Sigmoid colon (tissue), 7 donors: Measurements from ENCODE around the gene MAP1LC3A. TPM values are rescaled to one million over a fixed set of nuclear protein-coding genes. Genes with fewer than 3 reads are reported as not detected.

Experiments used
- DNase-seq: peaks from one replicate; pipeline ENCODE4 v3.0.0-alpha.2; 2019
- H3K27ac ChIP-seq, 4 donors: fragments of 200-600 bp; sonication (generic); one replicate each; pipeline ENCODE4 v1.5.1; 2016 to 2019; ENCODE audit warnings: mild to moderate bottlenecking in 1 of 4
- H3K27me3 ChIP-seq, 3 donors: fragments of 200-600 bp; sonication (generic); one replicate each; pipeline ENCODE4 v1.5.1; 2019; ENCODE audit warnings: mild to moderate bottlenecking in 1 of 3
- H3K36me3 ChIP-seq, 4 donors: fragments of 200-600 bp; sonication (generic); one replicate each; pipeline ENCODE4 v1.5.1; 2016 to 2019
- H3K4me1 ChIP-seq, 4 donors: fragments of 200-600 bp; sonication (generic); one replicate each; pipeline ENCODE4 v1.5.1; 2017 to 2019
- H3K4me3 ChIP-seq, 4 donors: fragments of 200-600 bp; sonication (generic); one replicate each; pipeline ENCODE4 v1.5.1; 2017 to 2019; ENCODE audit warnings: mild to moderate bottlenecking in 2 of 4, moderate library complexity in 1 of 4
- H3K9me3 ChIP-seq, 4 donors: fragments of 200-600 bp in 3 of 4; sonication (generic) in 3 of 4; one replicate each; pipeline versions ENCODE4 v1.5.1 to v1.6.1; 2013 to 2019
- CTCF ChIP-seq, 4 experiments: fragments of 450-650 bp in 3 of 4; fragments of 200-600 bp in 1 of 4; IDR thresholded peaks; one replicate each; pipeline ENCODE4 v1.5.1; 2016 to 2019; ENCODE audit warnings: antibody characterized with exemption in 4 of 4, mild to moderate bottlenecking in 3 of 4, moderate library complexity in 2 of 4
- EP300 ChIP-seq, 4 donors: sonication (generic); formaldehyde crosslinking; IDR thresholded peaks; one replicate each; pipeline ENCODE4 v1.6.1; 2017; ENCODE audit warnings: antibody characterized with exemption in 4 of 4
- POLR2A ChIP-seq, 2 donors: fragments of 450-650 bp; IDR thresholded peaks; one replicate each; pipeline ENCODE4 v1.6.1; 2016; ENCODE audit warnings: antibody characterized with exemption in 2 of 2, mild to moderate bottlenecking in 2 of 2, moderate library complexity in 2 of 2
- POLR2AphosphoS5 ChIP-seq, 4 donors: sonication (generic); formaldehyde crosslinking; IDR thresholded peaks; one replicate each; pipeline ENCODE4 v1.6.1; 2017; ENCODE audit warnings: antibody characterized with exemption in 4 of 4
- WGBS, 2 donors: extraction: QIAGEN DNeasy Blood & Tissue Kit; methylation state at CpG; one replicate each; pipeline ENCODE4 v1.1.7; 2013; 5-methylcytosine and 5-hydroxymethylcytosine counted together
- intact Hi-C: fragments of 100-400 bp; cut with DNase I; formaldehyde crosslinking; loops from one replicate; pipeline ENCODE4 v1.15.1; 2023
- polyA plus RNA-seq, 3 donors: library from polyadenylated mRNA; stranded (reverse); fragments of 200-250 nt; gene quantifications; one replicate each; pipeline ENCODE4 v1.2.3, GENCODE V29; 2013
- total RNA-seq, 4 donors: library from RNA; depleted of rRNA; stranded (reverse); fragments of >200 nt; gene quantifications; one replicate each; pipeline ENCODE4 v1.1.0, GENCODE V29; 2016
- donor health status: healthy with polysubstance abuse.
- donor health status: Bipolar disorder and iron deficiency.
- donor health status: healthy.

The MAP1LC3A gene
- total and polyA plus RNA-seq, 7 donors, result 45.5 to 88.1 (median 51.0) TPM

- Histone ChIP-seq H3K4me1 (peaks cover 0 to 10% (median 5%) of the 10 kb centered on the region in 4 donors), H3K27me3 (no peaks in the 10 kb centered on the region), H3K4me3 (no peak overlapping the region), H3K9me3 (no peaks in the 10 kb centered on the region), H3K36me3 (peaks cover 0 to 19% (median 13%) of the 10 kb centered on the region in 4 donors), H3K27ac (peak overlapping the region in 1 of 4 donors; percentile 20)
- 28 to 74% methylated on average over 6 of the region's 6 CpGs for WGBS, 2 donors
- no peak for DNase-seq
- intact Hi-C loops, result loop anchor here (5.0 kb wide), 1 partner anchor 184 kb away; no protein-coding TSS in a partner anchor
- no peak for TF ChIP-seq CTCF (IDR thresholded peaks at IDR 0.05)
- TF ChIP-seq EP300 (IDR thresholded peaks at IDR 0.05), result no peak
- no peak for TF ChIP-seq POLR2AphosphoS5 (IDR thresholded peaks at IDR 0.05)
- TF ChIP-seq POLR2A (IDR thresholded peaks at IDR 0.05), result no peak
Observed at GRCh38 chr20:34583544-34583943, 25.0 kb downstream of the MAP1LC3A start.

GRCh38 chr20:34585019-34585418 is 26.5 kb downstream of the MAP1LC3A start:
- no peak overlapping the region for H3K4me3 ChIP-seq
- peaks cover 0 to 19% (median 13%) of the 10 kb centered on the region in 4 donors for H3K36me3 ChIP-seq
- WGBS, 2 donors, result 97 to 98% methylated on average over 5 of the region's 5 CpGs
- H3K9me3 ChIP-seq, result no peaks in the 10 kb centered on the region
- DNase-seq, result no peak
- H3K27me3 ChIP-seq, result no peaks in the 10 kb centered on the region
- H3K4me1 ChIP-seq, result peaks cover 0 to 10% (median 0%) of the 10 kb centered on the region in 4 donors
- TF ChIP-seq EP300 (IDR thresholded peaks at IDR 0.05), result no peak
- TF ChIP-seq CTCF (IDR thresholded peaks at IDR 0.05), result no peak
- TF ChIP-seq POLR2A (IDR thresholded peaks at IDR 0.05), result no peak
- TF ChIP-seq POLR2AphosphoS5 (IDR thresholded peaks at IDR 0.05), result no peak
- intact Hi-C loops, result no loop called here
- no peak overlapping the region for H3K27ac ChIP-seq

GRCh38 chr20:34586488-34587163 is 28.1 kb downstream of the MAP1LC3A start:
- Histone ChIP-seq H3K4me1 (peaks cover 0 to 5% (median 0%) of the 10 kb centered on the region in 4 donors), H3K27me3 (no peaks in the 10 kb centered on the region), H3K36me3 (peaks cover 0 to 19% (median 10%) of the 10 kb centered on the region in 4 donors), H3K9me3 (no peaks in the 10 kb centered on the region), H3K4me3 (no peak overlapping the region), H3K27ac (peak overlapping the region in 1 of 4 donors; percentile 17)
- intact Hi-C loops, result no loop called here
- DNase-seq, result no peak
- TF ChIP-seq EP300 (IDR thresholded peaks at IDR 0.05) (no peak), POLR2A (IDR thresholded peaks at IDR 0.05) (no peak)
- 94 to 95% methylated on average over 9 of the region's 9 CpGs for WGBS, 2 donors

- Histone ChIP-seq H3K27ac (no peak overlapping the region), H3K4me1 (peaks cover 0 to 4% (median 2%) of the 10 kb centered on the region in 4 donors), H3K36me3 (no peaks in the 10 kb centered on the region), H3K9me3 (no peaks in the 10 kb centered on the region), H3K27me3 (no peaks in the 10 kb centered on the region), H3K4me3 (no peak overlapping the region)
- TF ChIP-seq POLR2A (IDR thresholded peaks at IDR 0.05) (no peak), POLR2AphosphoS5 (IDR thresholded peaks at IDR 0.05) (no peak), CTCF (IDR thresholded peaks at IDR 0.05) (no peak), EP300 (IDR thresholded peaks at IDR 0.05) (no peak)
- 83 to 91% methylated on average over 9 of the region's 9 CpGs for WGBS, 2 donors
- no peak for DNase-seq
- intact Hi-C loops, result no loop called here
Observed at GRCh38 chr20:34595377-34596184, 37.1 kb downstream of the MAP1LC3A start.
